Neuronal stem cell (in vitro differentiated cells): ENCODE data around the gene PAPPA.

ENCODE experiments used
- DNase-seq: peaks from one replicate; pipeline ENCODE4 v3.0.0-alpha.2; 2013; ENCODE audit warnings: low spot score
- H2AFZ ChIP-seq: one replicate; pipeline ENCODE4 v1.6.1; 2013; ENCODE audit warnings: mild to moderate bottlenecking, low read length, inconsistent platforms
- H2AK5ac ChIP-seq: 2 replicates; pipeline ENCODE4 v1.6.1; 2013; ENCODE audit warnings: low read depth, mild to moderate bottlenecking, inconsistent platforms, low read length, moderate library complexity, mixed read lengths
- H2BK120ac ChIP-seq: 2 replicates; pipeline ENCODE4 v1.6.1; 2013; ENCODE audit warnings: low read depth, mild to moderate bottlenecking, inconsistent platforms, low read length, moderate library complexity, mixed read lengths
- H2BK12ac ChIP-seq: one replicate; pipeline ENCODE4 v1.6.1; 2013; ENCODE audit warnings: low read length, inconsistent platforms
- H2BK15ac ChIP-seq: 2 replicates; pipeline ENCODE4 v1.6.1; 2013; ENCODE audit warnings: mild to moderate bottlenecking, low read length, inconsistent platforms, mixed read lengths
- H2BK5ac ChIP-seq: one replicate; pipeline ENCODE4 v1.6.1; 2013; ENCODE audit warnings: inconsistent platforms, mild to moderate bottlenecking, low read length, moderate library complexity
- H3K14ac ChIP-seq: one replicate; pipeline ENCODE4 v1.6.1; 2013; ENCODE audit warnings: low read length, inconsistent platforms
- H3K18ac ChIP-seq: 2 replicates; pipeline ENCODE4 v1.6.1; 2013; ENCODE audit warnings: low read length, inconsistent platforms
- H3K23ac ChIP-seq: 2 replicates; pipeline ENCODE4 v1.6.1; 2013; ENCODE audit warnings: low read depth, mild to moderate bottlenecking, mixed read lengths, low read length, inconsistent platforms; ENCODE audit not compliant: poor library complexity
- H3K27ac ChIP-seq: replicated peaks from 3 replicates; pipeline ENCODE4 v1.5.1; 2013; ENCODE audit warnings: low read length, inconsistent platforms
- H3K27me3 ChIP-seq, 3 experiments: 2 replicates each; pipeline ENCODE4 v1.6.1; 2013; ENCODE audit warnings: low read length in 3 of 3, mild to moderate bottlenecking in 2 of 3, inconsistent platforms in 1 of 3, low read depth in 1 of 3, mixed read lengths in 1 of 3, moderate library complexity in 1 of 3; ENCODE audit not compliant: control insufficient read depth in 3 of 3, insufficient read depth in 3 of 3
- H3K36me3 ChIP-seq, 2 donors: replicated peaks in 1 of 2; 2 replicates each; pipeline ENCODE4 v1.6.1; 2013; ENCODE audit warnings: low read length in 2 of 2; ENCODE audit not compliant: control insufficient read depth in 2 of 2, insufficient read depth in 2 of 2
- H3K4ac ChIP-seq: 2 replicates; pipeline ENCODE4 v1.6.1; 2013; ENCODE audit warnings: inconsistent platforms, mild to moderate bottlenecking, low read length, moderate library complexity
- H3K4me1 ChIP-seq, 2 donors: 1 replicate in 1 of 2; 2 replicates in 1 of 2; pipeline ENCODE4 v1.6.1; 2013; ENCODE audit warnings: low read length in 2 of 2, low read depth in 1 of 2; ENCODE audit not compliant: control insufficient read depth in 2 of 2, insufficient read depth in 1 of 2
- H3K4me2 ChIP-seq: one replicate; pipeline ENCODE4 v1.6.1; 2013; ENCODE audit warnings: mild to moderate bottlenecking, low read length, inconsistent platforms; ENCODE audit not compliant: insufficient read depth, poor library complexity, severe bottlenecking
- H3K4me3 ChIP-seq, 2 donors: 2 replicates each; pipeline ENCODE4 v1.5.1; 2013; ENCODE audit warnings: low read length in 2 of 2, mild to moderate bottlenecking in 2 of 2, inconsistent platforms in 1 of 2, moderate library complexity in 1 of 2
- H3K79me1 ChIP-seq: one replicate; pipeline ENCODE4 v1.6.1; 2013; ENCODE audit warnings: low read depth, mild to moderate bottlenecking, inconsistent platforms, low read length, moderate library complexity
- H3K9ac ChIP-seq: one replicate; pipeline ENCODE4 v1.6.1; 2013; ENCODE audit warnings: mild to moderate bottlenecking, low read depth, low read length, inconsistent platforms; ENCODE audit not compliant: poor library complexity
- H3K9me3 ChIP-seq, 2 donors: replicated peaks in 1 of 2; 2 replicates each; pipeline versions ENCODE3 to v1.6.1; 2013; ENCODE audit warnings: low read length in 2 of 2, mild to moderate bottlenecking in 2 of 2, inconsistent platforms in 1 of 2, low read depth in 1 of 2, mixed read lengths in 1 of 2, moderate library complexity in 1 of 2; ENCODE audit not compliant: control insufficient read depth in 2 of 2, insufficient read depth in 1 of 2
- H4K8ac ChIP-seq: one replicate; pipeline ENCODE4 v1.6.1; 2013; ENCODE audit warnings: low read depth, mild to moderate bottlenecking, inconsistent platforms, low read length, moderate library complexity
- H4K91ac ChIP-seq: one replicate; pipeline ENCODE4 v1.6.1; 2013; ENCODE audit warnings: low read length, low read depth, mild to moderate bottlenecking, inconsistent platforms; ENCODE audit not compliant: poor library complexity
- whole genome bisulfite sequencing, 2 donors: extraction: QIAGEN DNeasy Blood & Tissue Kit; methylation state at CpG; one replicate each; pipeline ENCODE4 v1.1.7; 2013; ENCODE audit warnings: missing lambda C conversion rate in 2 of 2, mixed read lengths in 1 of 2; ENCODE audit not compliant: insufficient read length in 2 of 2, insufficient replicate concordance in 1 of 2; ENCODE audit errors: extremely low coverage in 2 of 2; 5-methylcytosine and 5-hydroxymethylcytosine counted together

The PAPPA gene

GRCh38 chr9:116362493-116362892, 208.9 kb downstream of the PAPPA start:
- H3K18ac ChIP-seq, result no peak overlapping the region
- no peak overlapping the region for H2BK120ac ChIP-seq
- no peaks in the 10 kb centered on the region for H3K79me1 ChIP-seq
- H3K23ac ChIP-seq, result no peak overlapping the region
- no peak overlapping the region for H2AK5ac ChIP-seq
- H3K4me3 ChIP-seq, result peak overlapping the region in 1 of 2 donors; percentile 3
- no peak overlapping the region for H2BK12ac ChIP-seq
- H3K4ac ChIP-seq, result no peak overlapping the region
- H4K91ac ChIP-seq, result no peak overlapping the region
- H3K27me3 ChIP-seq, result no peaks in the 10 kb centered on the region
- no peak overlapping the region for H3K4me2 ChIP-seq
- no peak overlapping the region for H3K9ac ChIP-seq
- no peak for DNase-seq
- H4K8ac ChIP-seq, result no peak overlapping the region
- H3K9me3 ChIP-seq, result no peaks in the 10 kb centered on the region
- H2AFZ ChIP-seq, result no peak overlapping the region
- H2BK15ac ChIP-seq, result no peak overlapping the region
- no peak overlapping the region for H2BK5ac ChIP-seq
- peaks cover 0 to 86% of the 10 kb centered on the region in 2 donors for H3K36me3 ChIP-seq
- H3K14ac ChIP-seq, result no peak overlapping the region
- no CpG with 5 or more reads among the region's 6 CpGs for WGBS, 2 donors
- H3K4me1 ChIP-seq, result peaks cover 0 to 2% of the 10 kb centered on the region in 2 donors
- no peak overlapping the region for H3K27ac ChIP-seq

- H3K4me1 ChIP-seq, result peaks cover 5 to 9% of the 10 kb centered on the region in 2 donors
- H3K4ac ChIP-seq, result no peak overlapping the region
- no peak overlapping the region for H2BK5ac ChIP-seq
- H3K36me3 ChIP-seq, result peaks cover 0 to 91% of the 10 kb centered on the region in 2 donors
- no peak overlapping the region for H2AK5ac ChIP-seq
- no peaks in the 10 kb centered on the region for H3K79me1 ChIP-seq
- H3K27me3 ChIP-seq, result no peaks in the 10 kb centered on the region
- no peak overlapping the region for H4K91ac ChIP-seq
- H3K4me2 ChIP-seq, result no peak overlapping the region
- H4K8ac ChIP-seq, result no peak overlapping the region
- WGBS, 2 donors, result no CpG with 5 or more reads among the region's 9 CpGs
- no peak overlapping the region for H2BK15ac ChIP-seq
- no peaks in the 10 kb centered on the region for H3K9me3 ChIP-seq
- no peak for DNase-seq
- H2BK12ac ChIP-seq, result no peak overlapping the region
- H2BK120ac ChIP-seq, result no peak overlapping the region
- H3K14ac ChIP-seq, result no peak overlapping the region
- no peak overlapping the region for H2AFZ ChIP-seq
- H3K4me3 ChIP-seq, result no peak overlapping the region
- no peak overlapping the region for H3K27ac ChIP-seq
- peak overlapping the region; percentile 25 for H3K18ac ChIP-seq
- H3K23ac ChIP-seq, result no peak overlapping the region
- H3K9ac ChIP-seq, result no peak overlapping the region
Measured at GRCh38 chr9:116365056-116365471, 211.5 kb downstream of the PAPPA start.

DNA sequence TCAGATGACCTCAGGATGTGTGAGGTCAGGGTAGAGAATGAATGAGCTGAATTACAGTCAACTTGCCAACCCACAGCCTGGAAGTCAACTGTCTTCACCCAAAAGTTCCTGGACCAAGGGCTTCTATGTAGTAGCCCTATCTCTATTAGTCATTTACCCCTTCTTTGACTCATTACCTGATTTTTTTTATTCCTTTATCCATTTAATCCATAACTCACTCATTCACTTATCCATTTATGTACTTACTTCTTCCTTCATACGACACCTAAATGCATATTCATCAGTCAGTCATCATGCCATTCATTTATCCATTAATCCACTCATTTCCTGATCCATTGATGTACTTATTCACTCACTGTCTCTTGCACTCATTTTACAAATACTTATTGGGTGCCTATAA, 212.7 kb downstream of the PAPPA start:
- no peaks in the 10 kb centered on the region for H3K27me3 ChIP-seq
- no peak overlapping the region for H4K8ac ChIP-seq
- no peak overlapping the region for H3K18ac ChIP-seq
- WGBS, 2 donors, result 67% methylated on average over 1 of the region's 1 CpG; no CpG with 5 or more reads in 1 of the 2 donors
- H3K79me1 ChIP-seq, result no peaks in the 10 kb centered on the region
- no peak for DNase-seq
- H3K4me1 ChIP-seq, result peaks cover 5 to 9% of the 10 kb centered on the region in 2 donors
- no peak overlapping the region for H2BK12ac ChIP-seq
- H2BK5ac ChIP-seq, result no peak overlapping the region
- no peak overlapping the region for H3K14ac ChIP-seq
- no peak overlapping the region for H3K27ac ChIP-seq
- no peak overlapping the region for H2BK15ac ChIP-seq
- no peak overlapping the region for H3K4me2 ChIP-seq
- H3K36me3 ChIP-seq, result peaks cover 0 to 90% of the 10 kb centered on the region in 2 donors
- H3K9ac ChIP-seq, result no peak overlapping the region
- no peak overlapping the region for H3K4me3 ChIP-seq
- H2AK5ac ChIP-seq, result no peak overlapping the region
- no peaks in the 10 kb centered on the region for H3K9me3 ChIP-seq
- no peak overlapping the region for H2BK120ac ChIP-seq
- H2AFZ ChIP-seq, result no peak overlapping the region
- no peak overlapping the region for H3K4ac ChIP-seq
- no peak overlapping the region for H4K91ac ChIP-seq
- H3K23ac ChIP-seq, result no peak overlapping the region

- Histone ChIP-seq H3K27ac (no peak overlapping the region), H3K27me3 (no peaks in the 10 kb centered on the region), H3K9ac (no peak overlapping the region), H2AFZ (no peak overlapping the region), H2BK120ac (no peak overlapping the region), H3K36me3 (peaks cover 0 to 85% of the 10 kb centered on the region in 2 donors), H3K4ac (no peak overlapping the region), H2AK5ac (no peak overlapping the region), H3K9me3 (no peaks in the 10 kb centered on the region), H3K23ac (peak overlapping the region; percentile 17), H3K18ac (peak overlapping the region; percentile 60), H3K4me2 (no peak overlapping the region), H2BK12ac (no peak overlapping the region), H2BK5ac (no peak overlapping the region), H3K79me1 (no peaks in the 10 kb centered on the region), H4K8ac (no peak overlapping the region), H3K4me1 (peaks cover 5 to 7% of the 10 kb centered on the region in 2 donors), H3K4me3 (no peak overlapping the region), H4K91ac (no peak overlapping the region), H3K14ac (no peak overlapping the region), H2BK15ac (no peak overlapping the region)
- no CpG with 5 or more reads among the region's 9 CpGs for WGBS, 2 donors
- DNase-seq, result no peak
Measured at GRCh38 chr9:116368680-116369079, 215.1 kb downstream of the PAPPA start.
